Iris pigment epithelial cell (primary cell): ENCODE results near the gene SYNJ2BP.
"Not testable (repeated sequence)": the region's sequence is repeated elsewhere in the genome, so short reads cannot be mapped to it uniquely, and the experiment has no call there.

Experiments
- DNase-seq: peaks from one replicate; pipeline ENCODE4 v3.0.0-alpha.2; 2011; ENCODE audit warnings: low read depth

The SYNJ2BP gene, protein sequence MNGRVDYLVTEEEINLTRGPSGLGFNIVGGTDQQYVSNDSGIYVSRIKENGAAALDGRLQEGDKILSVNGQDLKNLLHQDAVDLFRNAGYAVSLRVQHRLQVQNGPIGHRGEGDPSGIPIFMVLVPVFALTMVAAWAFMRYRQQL

DNA sequence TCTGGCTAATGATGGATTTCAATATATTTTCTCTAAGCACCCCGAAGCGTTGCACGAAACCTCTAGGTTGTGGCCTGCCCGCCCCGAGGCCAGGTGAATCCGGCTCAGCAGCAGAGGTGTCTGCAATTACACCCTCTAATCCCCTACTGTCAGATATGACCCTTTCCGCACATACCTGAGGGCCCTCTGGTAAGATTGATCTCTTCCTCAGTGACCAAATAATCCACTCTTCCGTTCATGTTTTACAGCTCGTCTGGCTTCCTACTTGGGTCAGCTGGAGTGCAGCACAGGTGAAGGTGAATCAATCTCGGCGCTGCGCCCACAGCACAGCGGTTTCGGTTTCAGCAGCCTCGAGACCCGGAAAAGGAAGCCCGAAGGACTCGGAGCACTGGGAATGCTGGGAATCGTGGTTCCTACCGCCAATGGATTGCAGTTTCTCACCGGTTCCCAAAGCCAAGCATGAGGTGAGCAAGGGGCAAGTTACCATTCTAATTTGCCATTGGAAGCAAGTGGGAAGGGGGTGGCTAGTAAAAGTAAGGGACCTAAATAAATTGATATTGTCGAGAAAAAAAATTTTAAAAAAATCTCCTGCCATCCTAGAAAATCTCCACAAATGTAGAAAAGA, at the start of gene SYNJ2BP:
Gene SYNJ2BP (minus strand): TSS at position 366 of the 625 bp plus-strand sequence. CDS start 127 bp downstream, at position 239.
- peak; percentile 70 for DNase-seq

DNA sequence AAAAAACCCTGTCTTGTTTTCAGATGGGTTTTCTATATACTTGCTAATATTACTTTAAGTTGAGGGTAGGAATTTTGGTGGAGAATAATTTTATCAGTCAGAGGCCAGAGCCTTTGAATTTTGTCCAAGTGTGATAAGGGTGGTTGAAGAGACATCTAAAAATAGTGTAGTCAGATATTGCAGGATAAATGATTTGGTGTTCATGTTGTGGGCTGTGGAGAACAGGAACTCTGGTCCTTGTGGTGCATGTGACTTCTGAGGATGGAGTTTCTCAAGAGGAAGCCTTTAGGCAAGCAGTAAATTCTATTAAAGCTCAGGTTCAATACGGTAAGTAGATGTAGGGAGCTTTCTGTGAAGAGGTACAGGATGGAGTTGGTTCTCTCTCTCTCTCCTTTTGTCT, 37.8 kb upstream of the SYNJ2BP start:
- DNase-seq = no peak

DNA sequence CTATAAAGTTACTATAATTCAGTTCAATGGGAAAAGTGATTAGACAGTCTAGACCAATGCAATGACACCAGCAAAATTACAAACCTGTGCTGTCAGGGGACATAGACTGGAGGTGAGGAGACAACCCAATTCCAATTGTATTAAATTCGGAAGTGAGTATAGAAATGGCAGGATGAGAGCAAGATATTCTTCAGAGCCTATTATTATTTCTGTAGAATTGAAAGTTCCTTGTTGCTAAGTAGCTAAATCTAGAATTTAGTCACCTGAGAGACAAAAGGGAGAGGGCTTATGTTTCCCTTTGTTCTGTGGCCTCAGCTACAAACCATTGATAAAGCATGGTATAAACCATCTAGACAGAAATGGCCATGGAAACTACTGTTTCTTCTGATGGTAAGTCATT, 35.0 kb upstream of the SYNJ2BP start, which contains the start of gene ADAM21:
Gene ADAM21 (plus strand): TSS at position 301 of the 400 bp plus-strand sequence. CDS start 5,326 bp downstream, outside the sequence.
- no peak for DNase-seq

DNA sequence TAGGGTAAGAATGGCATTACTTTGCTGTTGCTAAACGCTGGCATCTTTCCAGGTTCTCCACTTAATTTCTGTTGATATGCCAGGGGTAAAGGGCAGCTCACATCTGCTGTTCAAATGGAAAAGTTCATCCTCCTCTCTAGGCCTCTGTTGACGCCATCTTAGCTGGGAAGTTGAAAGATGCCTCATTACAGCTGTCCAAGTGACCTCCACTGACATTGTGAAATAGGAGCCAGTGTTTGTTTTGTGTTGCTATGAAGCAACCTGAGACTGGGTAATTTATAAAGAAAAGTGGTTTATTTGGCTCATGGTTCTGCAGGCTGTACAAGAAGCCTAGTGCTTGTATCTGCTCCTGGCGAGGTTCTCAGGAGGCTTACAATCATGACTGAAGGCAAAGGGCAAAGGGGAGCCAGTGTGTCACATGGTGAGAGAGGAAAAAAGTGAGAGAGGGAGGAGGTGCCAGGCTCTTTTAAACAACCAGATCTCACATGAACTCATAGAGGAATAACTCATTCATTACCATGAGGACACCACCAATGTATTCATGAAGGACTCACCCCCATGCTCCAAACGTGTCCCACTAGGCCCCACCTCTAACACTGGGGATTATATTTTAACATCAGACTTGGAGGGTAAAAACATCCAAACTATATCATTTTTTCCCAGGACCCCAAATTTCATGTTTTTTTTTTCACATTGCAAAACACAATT, 31.9 kb upstream of the SYNJ2BP start:
- peak; percentile 83 for DNase-seq

DNA sequence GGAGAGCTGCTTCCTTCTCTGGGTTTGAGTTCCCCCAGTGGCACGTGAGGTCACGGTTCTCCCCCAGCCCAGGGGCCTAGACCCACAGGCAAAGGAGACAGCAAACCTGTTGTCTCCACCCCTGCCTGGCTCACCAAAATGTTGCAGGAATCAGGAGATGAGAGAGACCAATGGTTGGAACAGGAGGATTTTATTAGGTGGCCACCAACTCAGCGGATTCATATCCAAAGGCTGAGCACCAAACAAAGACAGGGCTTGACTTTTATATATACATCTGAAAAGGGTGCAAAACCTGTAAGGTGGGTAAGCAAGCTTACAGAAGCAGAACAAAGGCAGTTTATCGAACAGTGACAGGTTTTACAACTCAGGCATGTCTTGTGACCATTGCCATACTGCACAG, 25.9 kb upstream of the SYNJ2BP start:
- no peak for DNase-seq

DNA sequence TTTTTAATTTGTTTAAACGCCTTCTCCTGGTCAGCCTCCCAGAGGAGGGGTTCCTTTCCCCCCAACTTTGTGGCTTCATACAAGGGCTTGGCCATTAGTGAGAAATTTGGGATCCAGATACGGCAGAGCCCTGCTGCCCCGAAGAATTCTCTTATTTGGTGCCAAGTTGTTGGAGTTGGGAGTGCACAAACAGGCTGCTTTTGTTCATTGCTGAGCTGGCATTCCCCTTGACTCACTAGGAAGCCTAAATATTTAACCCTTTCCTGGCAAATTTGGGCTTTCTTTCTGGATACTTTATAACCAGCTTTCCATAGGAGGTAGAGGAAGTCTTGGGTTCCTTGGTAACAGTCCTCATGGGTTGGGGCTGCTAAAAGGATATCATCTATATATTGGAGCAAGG, 24.8 kb upstream of the SYNJ2BP start:
- no peak for DNase-seq

DNA sequence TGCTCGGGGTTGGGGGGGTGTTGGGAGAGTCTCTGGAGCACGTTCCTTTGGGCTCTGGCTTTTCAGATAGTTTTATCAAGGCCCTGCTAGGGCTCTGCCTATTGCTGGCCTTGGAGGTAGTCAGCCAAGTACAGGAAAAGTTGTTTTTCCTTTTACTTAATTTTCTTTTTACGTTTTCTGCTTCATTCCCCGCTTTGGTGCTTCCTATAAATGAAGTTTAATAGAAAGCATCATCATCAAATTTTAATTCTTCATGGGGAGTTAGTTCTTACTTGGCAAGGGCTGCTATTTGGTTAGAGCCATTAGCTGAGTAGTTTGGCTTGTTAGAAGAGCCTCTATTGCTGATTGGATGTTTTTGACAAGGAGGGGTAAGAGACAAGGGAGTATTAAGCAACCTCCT, 20.0 kb upstream of the SYNJ2BP start:
- DNase-seq = no peak

DNA sequence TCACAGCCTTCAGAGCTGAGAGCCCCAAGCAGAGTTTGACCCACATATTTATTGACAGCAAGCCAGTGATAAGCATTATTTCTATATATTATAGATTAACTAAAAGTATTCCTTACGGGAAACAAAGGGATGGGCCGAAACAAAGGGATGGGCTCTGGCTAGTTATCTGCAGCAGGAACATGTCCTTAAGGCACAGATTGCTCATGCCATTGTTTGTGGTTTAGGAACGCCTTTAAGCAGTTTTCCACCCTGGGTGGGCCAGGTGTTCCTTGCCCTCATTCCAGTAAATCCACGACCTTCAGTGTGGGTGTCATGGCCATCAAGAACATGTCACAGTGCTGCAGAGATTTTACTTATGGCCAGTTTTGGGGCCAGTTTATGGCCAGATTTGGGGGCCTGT, 9.7 kb upstream of the SYNJ2BP start:
- not testable (repeated sequence) for DNase-seq

DNA sequence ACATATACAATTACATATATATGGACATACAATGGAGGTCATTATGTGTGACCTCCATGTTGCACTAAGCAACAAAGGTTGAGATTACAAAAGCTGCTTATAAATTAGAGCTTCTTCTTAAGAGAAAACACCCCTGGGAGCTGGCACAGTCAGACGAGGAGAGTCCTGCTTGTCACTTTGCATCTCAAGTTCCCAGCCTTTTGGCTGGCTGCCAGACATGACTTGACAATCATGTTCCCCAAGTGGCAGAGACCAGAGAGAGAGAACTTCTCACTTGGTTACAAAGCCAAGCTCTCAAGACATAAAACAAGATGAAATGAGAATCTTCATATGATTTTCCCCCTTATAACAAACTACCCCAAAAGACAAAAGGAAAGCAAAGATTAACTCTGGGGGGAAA, 8.5 kb upstream of the SYNJ2BP start:
- no peak for DNase-seq

DNA sequence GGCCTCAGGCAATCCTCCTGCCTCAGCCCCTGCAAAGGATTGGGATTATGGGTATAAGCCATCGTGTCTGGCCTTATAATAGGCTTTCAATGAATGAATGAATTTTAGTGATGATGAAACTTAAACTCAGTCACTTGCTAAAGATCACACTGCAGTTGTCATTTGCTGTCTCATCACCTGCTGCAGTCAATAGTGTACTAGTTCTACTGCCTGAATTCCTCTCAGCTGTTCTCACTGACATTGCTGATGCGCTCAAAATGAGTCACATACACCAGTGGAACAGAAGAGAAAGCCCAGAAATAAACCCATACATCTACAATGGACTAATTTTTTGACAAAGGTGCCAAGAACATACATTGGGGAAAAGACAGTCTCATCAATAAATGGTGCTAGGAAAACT, 5.6 kb upstream of the SYNJ2BP start:
- no peak for DNase-seq

DNA sequence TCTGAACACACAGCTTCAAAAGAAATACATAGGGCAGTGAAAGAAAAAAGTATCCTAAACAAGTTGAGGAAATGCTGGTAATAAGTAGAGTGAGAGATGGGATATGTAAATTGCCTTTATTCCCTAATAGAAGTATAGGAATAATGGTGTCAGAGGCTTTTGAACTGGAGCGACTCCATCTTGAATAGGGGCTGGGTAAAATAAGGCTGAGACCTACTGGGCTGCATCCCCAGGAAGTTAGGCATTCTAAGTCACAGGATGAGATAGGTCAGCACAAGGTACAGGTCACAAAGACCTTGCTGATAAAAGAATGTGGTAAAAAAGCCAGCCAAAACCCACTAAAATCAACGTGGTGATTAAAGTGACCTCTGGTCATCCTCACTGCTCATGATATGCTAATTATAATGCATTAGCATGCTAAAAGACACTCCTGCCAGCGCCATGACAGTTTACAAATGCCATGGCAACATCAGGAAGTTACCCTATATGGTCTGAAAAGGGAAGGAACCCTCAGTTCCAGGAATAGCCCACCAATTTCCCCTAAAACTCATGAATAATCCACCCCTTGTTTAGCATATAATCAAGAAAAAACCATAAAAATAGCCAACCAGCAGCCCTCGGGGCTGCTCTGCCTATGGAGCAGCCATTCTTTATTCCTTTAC, 2.5 kb upstream of the SYNJ2BP start:
- not testable (repeated sequence) for DNase-seq

DNA sequence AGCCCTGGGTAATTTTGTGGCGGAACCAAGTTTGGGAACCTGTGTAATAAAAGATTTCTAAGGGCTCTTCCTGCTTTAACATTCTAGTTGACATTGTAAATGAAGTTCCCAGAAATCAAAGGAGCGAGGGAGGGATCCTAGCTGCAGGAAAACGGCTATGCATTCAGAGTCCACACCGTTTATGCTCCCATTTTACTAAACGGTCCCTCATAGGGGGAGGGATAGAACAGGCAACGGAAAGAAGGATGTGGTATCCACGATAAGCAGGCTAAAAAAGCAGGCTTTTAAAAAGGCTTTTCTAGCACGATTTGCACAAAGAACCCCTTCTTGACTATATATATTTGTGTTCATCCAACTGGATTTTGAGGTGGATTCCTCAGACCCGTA, 559 bp downstream of the SYNJ2BP start:
- peak; percentile 6 for DNase-seq

DNA sequence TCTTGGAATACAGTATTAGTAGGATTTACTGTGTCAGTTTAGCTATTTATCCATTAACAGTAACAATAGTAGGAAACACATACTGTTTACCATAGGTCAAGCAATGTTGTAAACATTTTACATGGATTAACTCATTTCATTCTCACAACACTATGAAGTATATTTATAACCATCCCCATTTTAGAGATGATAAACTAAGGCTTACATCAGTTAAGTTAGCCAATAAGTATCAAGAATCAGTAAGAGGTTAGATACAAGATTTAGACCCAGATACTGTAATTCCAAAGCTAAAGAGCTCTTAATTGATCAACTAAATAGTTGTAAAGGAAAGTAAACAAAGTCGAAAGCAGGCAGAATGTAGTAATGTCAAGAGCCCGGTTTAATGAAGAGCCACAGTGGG, 1.1 kb downstream of the SYNJ2BP start:
- no peak for DNase-seq

DNA sequence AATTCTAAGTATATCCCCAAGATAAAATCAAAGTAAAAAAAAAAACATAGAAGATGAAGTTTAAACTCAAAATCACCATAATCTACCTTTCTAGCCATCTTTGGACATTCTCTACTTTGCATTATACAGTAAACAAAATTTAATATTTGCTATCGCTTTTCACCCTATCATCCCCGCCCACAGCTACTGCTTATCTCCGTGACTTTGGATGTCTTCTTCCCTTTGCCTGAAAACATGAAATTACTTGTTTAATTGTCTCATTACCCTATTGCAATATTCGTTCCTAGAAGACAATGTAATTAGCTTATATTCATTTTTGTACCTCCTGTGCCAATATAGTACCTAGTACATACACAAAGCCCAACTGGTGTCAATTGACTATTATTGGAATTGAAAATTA, 9.3 kb downstream of the SYNJ2BP start:
- no peak for DNase-seq

DNA sequence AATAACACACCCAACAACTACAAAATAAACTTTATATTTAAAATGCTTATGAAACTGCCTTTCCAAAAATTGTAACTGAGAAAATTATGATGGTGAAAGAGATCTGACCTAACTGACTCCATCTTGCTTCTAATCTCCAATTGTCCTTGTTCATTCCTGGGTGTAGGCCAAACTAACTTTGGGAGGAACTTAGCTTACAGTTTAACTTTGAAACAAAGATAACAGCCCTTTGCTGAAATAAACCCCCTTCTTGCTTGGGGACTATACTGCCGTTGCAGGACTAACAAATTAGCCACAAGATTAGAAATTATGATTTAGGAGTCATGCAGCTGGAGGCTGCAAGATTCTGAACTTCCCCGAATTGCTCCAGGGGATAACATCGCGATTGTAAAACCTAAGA, 10.7 kb downstream of the SYNJ2BP start:
- not testable (repeated sequence) for DNase-seq

DNA sequence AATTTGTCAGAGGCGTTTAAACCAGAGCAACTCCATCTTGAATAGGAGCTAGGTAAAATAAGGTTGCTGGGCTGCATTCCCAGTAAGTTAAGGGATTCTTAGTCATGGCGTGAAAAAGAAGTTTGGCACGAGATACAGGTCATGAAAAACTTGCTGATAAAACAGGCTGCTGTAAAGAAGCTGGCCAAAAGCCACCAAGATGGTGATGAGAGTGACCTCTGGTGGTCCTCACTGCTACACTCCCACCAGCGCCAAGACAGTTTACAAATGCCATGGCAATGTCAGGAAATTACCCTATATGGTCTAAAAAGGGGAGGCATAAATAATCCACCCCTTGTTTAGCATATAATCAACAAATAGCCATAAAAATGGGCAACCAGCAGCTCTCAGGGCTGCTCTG, 13.6 kb downstream of the SYNJ2BP start:
- DNase-seq = peak; percentile 35

DNA sequence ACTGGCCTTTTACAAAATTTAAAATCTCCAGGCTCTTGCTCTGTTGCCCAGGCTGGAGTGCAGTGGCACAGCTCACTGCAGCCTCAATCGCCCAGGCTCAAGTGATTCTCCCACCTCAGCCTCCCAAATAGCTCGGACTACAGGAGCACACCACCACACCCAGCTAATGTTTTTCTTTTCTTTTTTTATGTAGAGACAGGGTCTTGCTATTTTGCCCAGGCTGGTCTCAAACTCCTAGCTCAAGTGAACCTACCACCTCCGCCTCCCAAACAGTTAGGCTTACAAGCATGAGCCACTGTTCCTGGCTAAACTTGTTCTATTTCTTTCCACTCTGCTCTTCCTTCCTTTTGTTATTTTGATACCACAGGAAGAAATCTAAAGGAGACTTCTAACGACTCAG, 15.2 kb downstream of the SYNJ2BP start:
- no peak for DNase-seq

DNA sequence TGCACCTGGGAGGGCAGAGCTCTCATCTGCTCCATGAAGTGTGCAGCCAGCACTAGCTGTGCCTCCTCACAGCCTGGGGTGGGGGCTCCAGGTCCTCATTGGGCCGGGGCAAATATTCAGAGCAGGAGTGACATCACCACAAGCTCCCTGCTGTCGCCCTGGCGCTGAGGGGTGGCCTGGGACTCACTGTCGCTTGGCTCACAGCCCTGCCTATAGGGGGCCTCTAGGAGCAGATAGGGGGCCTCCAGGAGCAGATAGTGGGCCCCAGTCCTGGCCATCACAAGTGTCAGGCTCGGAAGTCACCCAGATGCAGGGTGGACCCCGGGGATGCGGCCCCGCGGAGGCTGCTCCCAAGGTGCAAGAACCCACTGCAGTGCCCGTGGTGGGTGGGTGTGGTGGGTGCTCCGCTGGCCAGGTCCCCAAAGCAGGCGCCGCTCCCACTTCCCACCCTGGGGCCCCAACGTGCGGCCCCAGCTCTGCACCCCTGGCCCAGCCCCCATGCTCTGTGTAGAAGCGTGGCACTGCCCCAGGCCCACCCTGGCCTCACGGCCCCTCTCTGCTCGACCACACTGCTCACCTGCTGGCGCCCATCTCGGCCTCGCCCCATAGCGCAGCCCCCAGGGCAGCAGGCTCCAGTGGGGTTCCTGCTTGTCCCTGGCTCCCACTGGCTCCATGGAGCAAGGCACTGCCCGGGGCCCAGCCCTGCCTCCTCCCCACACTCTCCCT, 18.0 kb downstream of the SYNJ2BP start:
- DNase-seq = no peak

DNA sequence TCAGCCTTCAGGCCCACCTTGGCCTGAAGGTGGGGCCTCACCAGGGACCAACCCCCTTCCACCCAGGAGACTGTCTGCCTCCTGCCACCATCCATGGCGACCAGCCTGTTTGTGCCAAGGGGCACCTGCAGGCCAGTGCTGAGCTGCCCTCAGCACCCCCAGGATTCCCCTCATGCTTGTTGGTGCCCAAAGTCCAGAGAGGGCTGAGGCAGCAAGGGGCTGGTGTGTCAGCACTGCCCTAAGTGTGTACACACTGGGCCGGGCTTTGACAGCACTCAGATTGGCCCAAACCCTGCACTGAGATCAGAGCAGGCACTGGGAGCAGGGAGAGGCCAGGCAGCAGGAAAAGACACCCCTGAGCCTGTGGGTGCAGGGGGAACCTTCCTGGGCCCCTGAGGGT, 18.6 kb downstream of the SYNJ2BP start:
- no peak for DNase-seq

DNA sequence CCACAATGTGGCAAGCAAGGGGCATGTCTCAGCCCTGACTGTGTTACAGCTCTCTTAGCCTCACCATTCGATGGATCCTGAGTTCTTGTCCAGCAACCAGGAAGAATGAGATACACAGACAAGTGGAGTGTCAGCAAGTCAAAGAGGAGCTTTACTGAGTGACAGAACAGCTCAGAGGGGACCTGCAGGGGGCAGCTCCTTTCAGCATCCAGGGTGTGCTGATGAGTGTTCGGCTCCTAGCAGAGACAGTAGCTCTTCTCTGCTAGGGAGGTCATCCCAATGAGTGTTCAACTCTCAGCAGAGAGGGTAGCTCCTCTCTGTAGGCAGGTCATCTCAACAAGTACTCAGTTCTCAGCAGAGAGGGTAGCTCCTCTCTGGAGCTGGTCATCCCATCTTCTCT, 19.1 kb downstream of the SYNJ2BP start:
- no peak for DNase-seq

DNA sequence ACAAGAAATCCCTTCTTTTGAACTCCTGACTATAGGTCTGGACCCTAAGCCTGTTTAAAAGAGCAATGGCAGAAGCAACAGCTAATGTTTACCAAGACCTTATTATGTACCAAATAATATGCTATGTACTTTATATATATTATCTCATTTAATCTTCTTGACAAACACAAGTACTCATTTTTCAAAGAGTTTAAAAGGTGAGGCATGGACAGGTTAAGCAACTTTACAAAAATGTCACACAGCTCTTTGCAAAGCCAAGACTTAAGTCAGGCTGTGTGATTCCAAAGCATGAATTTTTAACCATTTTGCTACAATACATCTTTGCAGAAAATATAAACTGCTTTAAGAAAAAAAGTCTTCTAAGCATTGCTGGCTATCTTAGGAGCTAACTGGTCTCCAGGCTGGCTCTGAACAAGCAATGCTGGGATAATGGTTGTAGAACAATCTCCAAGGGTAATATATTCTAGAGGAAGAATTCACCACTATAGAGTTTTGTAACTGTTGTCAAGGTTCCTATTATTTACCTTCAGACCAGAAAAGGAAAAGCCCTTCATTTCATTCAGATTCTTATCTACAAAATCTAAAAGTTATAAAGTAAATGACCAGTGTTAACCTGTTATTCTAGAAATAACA, 22.1 kb downstream of the SYNJ2BP start:
- DNase-seq = no peak

DNA sequence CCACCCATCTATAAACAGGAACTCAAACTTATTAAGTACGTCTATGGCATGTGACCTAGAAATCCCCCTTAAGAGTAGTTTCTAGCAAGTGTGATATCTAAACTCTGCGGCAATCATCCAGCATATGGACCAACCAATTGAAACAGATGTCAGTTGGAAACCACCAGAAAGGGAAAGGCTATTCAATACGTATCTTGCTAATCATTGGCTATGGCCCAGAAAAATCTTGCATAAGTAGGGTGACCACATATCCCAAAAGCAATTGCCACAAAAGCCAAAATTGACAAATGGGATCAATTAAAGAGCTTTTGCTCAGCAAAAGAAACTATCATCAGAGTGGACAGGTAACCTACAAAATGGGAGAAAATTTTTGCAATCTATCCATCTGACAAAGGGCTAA, 24.2 kb downstream of the SYNJ2BP start:
- no peak for DNase-seq
